Urinary bladder (tissue), 4 donors: ENCODE results near the gene BMP4. TPM values are rescaled to one million over a fixed set of nuclear protein-coding genes. Genes with fewer than 3 reads are reported as not detected.
A peak's percentile ranks its signal among the peaks of the same experiment; 100 is the strongest.

Experiments
- DNase-seq: peaks from one replicate; pipeline ENCODE4 v3.0.0-alpha.2; 2015; ENCODE audit errors: extremely low spot score
- H3K27ac ChIP-seq: one replicate; pipeline ENCODE4 v1.5.1; 2013; ENCODE audit warnings: low read depth, mild to moderate bottlenecking, moderate library complexity
- H3K36me3 ChIP-seq: one replicate; pipeline ENCODE4 v1.6.1; 2013; ENCODE audit warnings: mild to moderate bottlenecking, moderate library complexity; ENCODE audit not compliant: insufficient read depth
- H3K4me1 ChIP-seq: one replicate; pipeline ENCODE4 v1.6.1; 2013; ENCODE audit warnings: mild to moderate bottlenecking, moderate library complexity; ENCODE audit not compliant: insufficient read depth
- H3K4me3 ChIP-seq: one replicate; pipeline ENCODE4 v1.5.1; 2013; ENCODE audit warnings: low read depth, low read length
- WGBS: extraction: QIAGEN DNeasy Blood & Tissue Kit; methylation state at CpG from one replicate; pipeline ENCODE4 v1.1.7; 2013; 5-methylcytosine and 5-hydroxymethylcytosine counted together
- polyA plus RNA-seq: library from polyadenylated mRNA; stranded (reverse); fragments of 200-250 nt; gene quantifications from one replicate; pipeline ENCODE4 v1.2.3, GENCODE V29; 2013
- total RNA-seq: library from RNA; depleted of rRNA; stranded (reverse); fragments of >200 nt; gene quantifications from one replicate; pipeline ENCODE4 v1.2.3, GENCODE V29; 2014
- donor health status: healthy with polysubstance abuse.
- donor health status: healthy.

BMP4 gene
- total and polyA plus RNA-seq, 2 donors, result 46.3 to 82.4 TPM

DNA sequence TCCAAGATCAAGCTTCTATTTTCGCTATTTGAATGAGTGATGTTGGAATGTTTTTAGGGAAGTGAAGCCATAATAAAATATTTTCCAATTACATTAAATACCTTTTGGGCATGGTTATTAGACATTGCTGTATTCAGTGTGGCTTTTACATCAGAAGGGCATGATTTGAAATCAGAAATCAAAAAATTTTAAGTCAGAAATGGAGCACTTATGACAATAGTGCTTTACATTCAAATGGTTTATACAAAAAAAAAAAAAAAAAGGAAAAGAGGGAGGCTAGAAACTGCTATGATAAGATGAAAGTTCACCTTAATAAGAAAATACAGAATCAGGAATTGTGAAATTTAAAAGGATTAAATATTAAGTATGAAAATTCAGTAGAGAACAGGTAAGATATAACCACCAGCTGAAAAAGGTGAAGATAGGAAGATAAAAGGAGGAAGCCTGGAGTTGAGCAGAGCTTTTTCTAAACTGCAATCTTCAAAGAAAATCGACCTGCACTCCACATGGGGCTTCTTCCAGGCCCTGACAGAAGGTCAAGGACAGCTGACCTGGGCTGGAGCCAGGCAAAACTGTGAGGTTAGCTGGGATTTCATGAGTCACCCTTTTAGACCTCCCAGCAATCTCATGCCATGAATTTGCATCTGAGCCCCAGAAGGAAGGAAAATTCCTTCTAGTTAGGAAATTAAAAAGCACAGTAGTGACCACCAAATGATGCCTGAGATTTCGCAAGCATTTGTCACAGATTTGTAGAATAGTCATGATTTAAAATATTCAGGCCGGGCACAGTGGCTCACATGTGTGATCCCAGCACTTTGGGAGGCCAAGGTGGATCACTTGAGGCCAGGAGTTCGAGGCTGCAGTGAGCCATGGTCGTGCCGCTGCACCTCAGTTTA lies 23.4 kb upstream of the BMP4 start:
- no peak for DNase-seq
- H3K27ac ChIP-seq, result no peak overlapping the region
- no peaks in the 10 kb centered on the region for H3K36me3 ChIP-seq
- WGBS, result 83% methylated on average over 7 of the region's 7 CpGs
- peaks cover 1% of the 10 kb centered on the region for H3K4me1 ChIP-seq
- no peak overlapping the region for H3K4me3 ChIP-seq

DNA sequence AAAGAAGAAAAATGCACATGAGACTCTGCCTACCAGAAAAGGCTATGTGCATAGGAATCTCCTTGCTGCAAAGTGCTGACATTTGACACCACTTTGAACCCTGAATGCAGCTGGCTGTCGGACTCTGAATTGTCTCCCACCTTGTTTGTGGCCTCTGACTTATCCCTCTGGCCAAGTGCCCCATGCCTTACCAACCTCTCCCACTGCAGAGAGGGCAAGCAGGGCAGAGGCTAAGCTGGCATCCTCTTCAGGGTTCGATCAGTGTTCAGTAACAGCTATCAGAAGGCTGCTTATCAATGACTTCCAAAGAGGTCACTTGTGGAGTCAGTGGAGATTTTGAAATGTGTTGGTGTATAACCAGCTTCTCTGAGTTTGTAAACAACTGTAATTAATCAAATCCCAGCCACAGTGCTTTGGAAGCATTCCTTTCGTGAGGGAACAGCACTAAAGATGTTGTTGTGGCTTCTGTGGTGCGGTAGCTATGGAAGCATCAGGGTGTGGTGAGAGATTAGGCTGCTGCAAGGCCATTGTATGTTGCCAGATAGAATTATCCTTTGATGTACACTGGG lies 22.6 kb upstream of the BMP4 start:
- Histone ChIP-seq H3K4me3 (no peak overlapping the region), H3K4me1 (peaks cover 1% of the 10 kb centered on the region), H3K27ac (no peak overlapping the region), H3K36me3 (no peaks in the 10 kb centered on the region)
- WGBS, result 67% methylated on average over 4 of the region's 4 CpGs
- no peak for DNase-seq

GRCh38 chr14:53978194-53978593 lies 21.6 kb upstream of the BMP4 start:
- Histone ChIP-seq H3K4me3 (no peak overlapping the region), H3K36me3 (no peaks in the 10 kb centered on the region), H3K4me1 (peaks cover 1% of the 10 kb centered on the region), H3K27ac (no peak overlapping the region)
- DNase-seq, result no peak
- 44% methylated on average over 3 of the region's 3 CpGs for WGBS

DNA sequence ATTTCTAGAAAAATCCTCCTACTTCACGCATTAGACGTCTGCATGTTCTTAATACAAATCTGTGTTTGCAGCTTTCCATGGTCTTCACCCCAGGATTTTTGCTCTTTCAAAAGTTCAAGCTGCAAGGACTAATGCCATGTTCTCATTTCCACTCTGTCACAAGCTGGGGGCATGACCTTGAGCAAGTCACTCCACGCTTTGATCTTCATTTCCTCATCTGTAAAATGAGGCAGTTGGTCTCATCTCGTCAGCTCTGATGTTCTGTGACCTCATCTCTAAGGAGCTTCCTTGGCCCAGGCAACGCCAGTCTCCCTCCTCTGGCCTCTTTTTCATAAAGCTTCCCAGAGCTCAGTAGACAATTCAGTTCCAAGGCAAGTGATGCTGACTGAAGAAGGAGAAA lies 18.8 kb upstream of the BMP4 start:
- H3K27ac ChIP-seq, result no peak overlapping the region
- no peak for DNase-seq
- no peaks in the 10 kb centered on the region for H3K4me1 ChIP-seq
- H3K36me3 ChIP-seq, result no peaks in the 10 kb centered on the region
- H3K4me3 ChIP-seq, result no peak overlapping the region
- 82% methylated on average over 5 of the region's 5 CpGs for WGBS

DNA sequence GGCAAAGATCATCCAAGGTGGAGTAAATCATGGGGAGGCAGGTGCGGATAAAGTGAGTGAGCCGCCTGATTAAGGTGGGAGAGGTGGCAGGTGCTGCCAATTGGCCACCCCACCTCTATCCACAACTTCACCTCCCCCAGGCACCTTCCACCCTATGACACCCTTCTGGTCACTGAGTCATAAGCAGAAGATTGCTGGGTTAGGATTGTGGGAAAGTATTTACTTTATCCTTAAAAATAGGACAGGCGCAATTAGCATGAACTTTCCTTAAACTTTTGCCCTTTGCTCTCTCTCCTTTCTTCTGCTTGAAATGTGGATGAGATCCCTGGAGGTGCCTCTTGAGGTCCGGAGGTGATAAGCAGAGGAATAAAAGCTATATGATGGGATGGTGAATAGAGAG lies 14.9 kb upstream of the BMP4 start:
- Histone ChIP-seq H3K4me1 (no peaks in the 10 kb centered on the region), H3K4me3 (no peak overlapping the region), H3K27ac (no peak overlapping the region), H3K36me3 (no peaks in the 10 kb centered on the region)
- 90% methylated on average over 4 of the region's 4 CpGs for WGBS
- DNase-seq, result no peak

DNA sequence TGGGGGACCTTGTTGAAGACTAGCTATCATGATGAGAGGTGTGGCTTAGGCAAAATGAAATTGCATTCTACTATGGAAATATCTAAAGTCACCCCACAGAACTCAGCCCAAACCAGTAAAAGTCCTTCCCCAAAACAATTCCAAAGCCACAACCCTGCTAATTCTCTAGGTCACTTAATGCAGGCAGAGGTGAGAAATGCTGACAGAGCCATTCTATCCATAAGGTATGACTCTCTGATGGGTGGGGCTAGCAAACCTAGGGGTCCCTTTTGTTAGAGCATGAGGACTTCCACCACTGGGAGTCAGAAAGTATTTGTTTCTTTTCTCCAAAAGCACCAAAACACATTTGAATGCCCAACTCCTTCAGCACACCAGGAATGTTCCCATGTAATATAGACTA lies 12.7 kb upstream of the BMP4 start:
- H3K4me1 ChIP-seq, result no peaks in the 10 kb centered on the region
- DNase-seq, result no peak
- H3K4me3 ChIP-seq, result no peak overlapping the region
- H3K36me3 ChIP-seq, result no peaks in the 10 kb centered on the region
- H3K27ac ChIP-seq, result no peak overlapping the region

DNA sequence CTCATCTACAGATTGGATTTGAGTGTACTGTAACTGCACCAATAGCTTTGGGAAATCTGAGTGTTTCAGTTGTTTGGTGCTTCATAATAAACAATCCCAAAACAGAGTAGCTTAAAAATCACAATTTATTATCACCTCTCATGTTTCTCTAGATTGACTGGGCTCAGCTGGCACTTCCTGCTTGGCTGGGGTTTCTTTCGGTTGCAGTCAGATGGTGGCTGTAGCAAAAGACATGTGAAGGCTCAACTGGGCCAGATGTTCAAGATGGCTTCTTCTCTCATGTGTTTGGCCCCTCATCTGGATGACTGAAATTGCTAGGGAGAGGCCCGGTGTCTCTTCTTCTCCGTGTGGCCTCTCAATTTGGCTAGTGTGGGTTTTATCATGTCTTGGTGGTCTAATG lies 12.1 kb upstream of the BMP4 start:
- DNase-seq, result no peak
- Histone ChIP-seq H3K4me3 (no peak overlapping the region), H3K4me1 (no peaks in the 10 kb centered on the region), H3K27ac (no peak overlapping the region), H3K36me3 (no peaks in the 10 kb centered on the region)
- WGBS, result 82% methylated on average over 3 of the region's 3 CpGs

DNA sequence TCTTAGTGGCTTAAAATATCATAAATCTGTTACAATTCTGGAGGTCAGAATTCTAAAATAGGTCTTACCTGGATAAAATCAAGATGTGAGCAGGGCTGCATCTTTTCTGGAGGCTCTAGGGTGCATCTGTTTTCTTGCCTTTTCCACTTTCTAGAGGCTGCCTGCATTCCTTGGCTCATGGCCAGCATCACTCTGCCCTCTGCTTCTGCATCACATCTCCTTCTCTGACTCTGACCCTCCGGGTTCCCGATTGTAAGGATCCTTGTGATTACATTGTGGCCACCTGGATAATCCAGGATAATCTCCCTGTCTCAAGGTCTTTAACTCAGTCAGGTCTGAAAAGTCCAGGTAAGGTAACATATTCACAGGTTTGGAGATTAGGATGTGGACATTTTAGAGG lies 11.0 kb upstream of the BMP4 start:
- no peaks in the 10 kb centered on the region for H3K4me1 ChIP-seq
- DNase-seq, result no peak
- H3K27ac ChIP-seq, result no peak overlapping the region
- H3K36me3 ChIP-seq, result no peaks in the 10 kb centered on the region
- no peak overlapping the region for H3K4me3 ChIP-seq
- 57% methylated on average over 2 of the region's 2 CpGs for WGBS

- no peak for DNase-seq
- Histone ChIP-seq H3K4me3 (no peak overlapping the region), H3K27ac (no peak overlapping the region), H3K36me3 (no peaks in the 10 kb centered on the region), H3K4me1 (no peaks in the 10 kb centered on the region)
- WGBS, result 84% methylated on average over 4 of the region's 4 CpGs
Observed at GRCh38 chr14:53964249-53964648, 7.6 kb upstream of the BMP4 start.

DNA sequence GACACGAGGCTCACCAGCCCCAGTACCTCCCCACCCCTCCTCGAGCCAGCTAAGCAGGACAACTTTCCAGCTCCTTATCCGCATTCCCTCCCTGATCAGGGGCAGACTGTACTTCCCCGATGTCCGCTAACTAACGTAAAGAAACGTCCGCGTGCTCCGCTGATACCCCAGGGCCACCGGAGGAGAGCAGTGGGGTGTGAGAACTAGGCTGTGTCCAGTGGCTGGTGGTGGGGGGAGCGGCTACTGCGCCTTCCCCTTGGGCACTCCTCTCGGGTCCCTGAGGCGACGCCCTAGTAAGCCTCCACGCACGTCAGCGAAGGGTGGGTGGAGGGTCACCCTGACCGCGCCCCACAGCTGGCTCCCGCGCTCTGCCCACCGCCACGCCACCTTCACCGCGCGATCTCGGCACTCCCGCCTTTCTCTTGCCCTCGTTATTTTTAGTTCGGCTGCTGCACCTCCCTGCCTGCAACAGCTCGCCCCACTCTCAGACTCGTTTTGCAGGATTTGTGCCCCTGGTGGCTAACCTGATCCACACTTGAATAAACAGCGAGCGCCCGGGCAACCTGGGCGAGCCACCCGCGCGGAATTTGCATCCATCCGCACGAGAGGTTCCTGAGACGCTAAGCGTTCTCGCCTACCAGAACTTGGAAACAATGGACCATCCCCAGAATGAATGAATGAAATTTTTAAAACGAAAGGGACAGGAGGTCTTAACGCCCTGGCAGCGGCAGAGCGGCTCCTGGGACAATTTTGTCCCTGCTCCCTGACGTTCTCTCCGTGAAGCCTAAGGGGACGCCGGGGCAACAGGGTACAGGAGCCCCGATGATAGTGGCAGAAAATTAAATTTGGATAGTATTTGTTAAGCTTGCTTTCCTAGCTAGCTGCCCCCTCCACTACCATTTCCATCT lies 6.9 kb upstream of the BMP4 start:
- Histone ChIP-seq H3K4me1 (no peaks in the 10 kb centered on the region), H3K36me3 (no peaks in the 10 kb centered on the region), H3K4me3 (peak overlapping the region; percentile 21), H3K27ac (no peak overlapping the region)
- WGBS, result 12% methylated on average over 55 of the region's 55 CpGs
- DNase-seq, result no peak

- Histone ChIP-seq H3K4me3 (no peak overlapping the region), H3K27ac (no peak overlapping the region), H3K36me3 (no peaks in the 10 kb centered on the region), H3K4me1 (no peaks in the 10 kb centered on the region)
- DNase-seq, result no peak
- 64% methylated on average over 6 of the region's 6 CpGs for WGBS
Observed at GRCh38 chr14:53962953-53963319, 6.3 kb upstream of the BMP4 start.

GRCh38 chr14:53958628-53959027 lies 2.0 kb upstream of the BMP4 start:
- H3K4me3 ChIP-seq, result no peak overlapping the region
- H3K27ac ChIP-seq, result no peak overlapping the region
- no peaks in the 10 kb centered on the region for H3K4me1 ChIP-seq
- H3K36me3 ChIP-seq, result no peaks in the 10 kb centered on the region
- DNase-seq, result no peak
- 97% methylated on average over 2 of the region's 2 CpGs for WGBS

DNA sequence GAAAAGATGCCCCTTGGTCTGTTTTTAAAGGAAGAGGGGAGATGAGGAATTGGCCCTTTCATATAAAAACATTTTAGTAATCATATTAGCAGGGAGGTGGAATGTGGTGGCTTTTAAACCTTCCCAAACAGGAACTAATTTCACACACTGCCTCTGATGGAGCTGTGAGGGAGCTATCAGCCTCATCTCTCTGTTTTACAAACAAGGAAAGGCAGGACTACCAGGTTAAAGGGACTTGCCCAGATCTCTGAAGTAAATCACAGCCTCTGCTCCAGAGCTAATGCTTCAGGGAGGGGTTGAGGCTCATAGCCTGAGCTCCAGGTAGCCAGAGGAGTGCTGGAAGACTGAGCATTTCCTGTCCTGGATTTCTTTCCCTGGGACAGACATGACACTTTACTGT lies 1.1 kb upstream of the BMP4 start:
- H3K4me1 ChIP-seq, result no peaks in the 10 kb centered on the region
- H3K36me3 ChIP-seq, result no peaks in the 10 kb centered on the region
- H3K4me3 ChIP-seq, result no peak overlapping the region
- DNase-seq, result no peak
- no peak overlapping the region for H3K27ac ChIP-seq
